A549 treated with AZD2906 at 1 μM for 4 hours (cell line): ENCODE data around the gene IPO4. TPM values are rescaled to one million over a fixed set of nuclear protein-coding genes. Genes with fewer than 3 reads are reported as not detected.

Source experiments
- total RNA-seq: library from RNA; stranded (reverse); fragments of 200-300 nt; extraction: Qiagen RNA extraction; gene quantifications from 5 replicates; pipeline ENCODE4 v1.2.3, GENCODE V29; 2022

IPO4 gene
- total RNA-seq, 1 experiment from 2014 or later = 78.0 TPM

DNA sequence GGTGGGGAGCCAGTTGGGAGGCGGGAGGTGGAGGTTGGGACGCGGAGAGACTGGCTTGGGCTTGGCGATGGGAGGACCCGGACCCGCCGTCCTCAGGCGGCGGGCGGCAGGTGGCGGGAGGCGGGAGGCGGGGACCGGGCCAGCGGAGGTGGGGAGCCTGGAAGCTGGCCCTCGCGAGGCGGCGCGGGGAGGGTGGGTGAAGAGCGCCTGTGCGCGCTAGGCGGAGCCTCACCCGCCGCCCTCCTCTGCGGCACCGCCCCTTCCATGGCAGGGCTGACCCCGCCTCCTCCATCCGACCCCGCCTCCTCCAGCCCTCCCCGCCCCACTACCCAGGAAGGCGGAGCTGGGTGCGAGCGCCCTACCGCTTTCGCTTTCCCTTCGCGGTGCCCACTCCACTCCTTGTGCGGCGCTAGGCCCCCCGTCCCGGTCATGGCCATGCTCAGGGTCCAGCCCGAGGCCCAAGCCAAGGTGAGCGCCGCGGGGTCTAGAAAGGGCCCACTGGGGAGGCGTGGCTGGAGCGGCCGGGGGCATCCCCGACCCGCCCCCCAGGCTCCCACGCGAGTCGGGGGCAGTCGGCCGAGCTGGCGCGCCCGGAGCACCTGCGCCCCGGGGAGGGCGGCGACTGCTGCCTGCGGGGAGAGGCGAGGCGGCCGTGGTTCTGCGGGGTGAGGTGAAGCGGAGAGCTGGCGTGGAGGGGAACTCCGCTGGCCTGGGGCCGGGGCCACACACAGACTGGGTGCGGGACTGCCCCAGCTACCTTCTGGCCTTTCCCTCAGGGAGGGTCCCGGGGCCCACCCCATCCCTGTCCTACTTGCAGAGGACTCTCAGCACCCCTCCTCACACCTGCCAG lies 52.6 kb downstream of the IPO4 start, which contains the start of gene PSME1:
Gene PSME1, plus strand, starts transcription at position 361 of the 850 bp plus-strand sequence. Its CDS starts 69 bp downstream, at position 430.

DNA sequence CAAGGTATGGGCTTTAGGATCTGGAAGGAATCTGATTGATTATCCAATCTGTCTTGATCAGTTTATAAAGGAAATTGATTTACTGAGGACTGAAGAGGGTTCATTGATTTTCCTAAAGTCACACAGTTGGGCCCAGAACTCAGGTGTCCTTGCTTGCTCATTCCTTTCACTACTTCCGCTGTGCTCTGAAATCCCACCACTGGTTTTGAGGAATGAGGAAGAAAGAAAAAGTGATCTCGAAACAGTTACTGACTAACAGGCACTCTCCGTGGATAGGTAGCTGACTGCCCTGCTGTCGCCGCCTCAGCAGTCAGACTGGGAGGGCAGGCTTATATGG lies 58.3 kb downstream of the IPO4 start, which contains the start of gene FITM1:
Gene FITM1, plus strand, starts transcription at position 280 of the 337 bp plus-strand sequence. CDS start 905 bp downstream, outside the sequence.

Other genes starting within 250 kb of the IPO4 start
- gene DHRS4, start 235.0 kb downstream of the IPO4 start, total RNA-seq = 45.3 to 49.8 TPM (median 47.9 TPM) in 5 replicates
- gene DHRS4L2, start 199.9 kb downstream of the IPO4 start, total RNA-seq = 23.3 to 33.2 TPM (median 30.8 TPM) in 5 replicates
- 0.48 to 0.59 TPM (median 0.49 TPM) in 5 replicates for gene CARMIL3, start 136.8 kb downstream of the IPO4 start, total RNA-seq
- gene CPNE6, start 117.3 kb downstream of the IPO4 start, total RNA-seq = 0.05 to 0.12 TPM (median 0.06 TPM) in 4 of 5 replicates, not detected in the other
- 17.2 to 22.3 TPM (median 20.2 TPM) in 5 replicates for gene PCK2, start 94.5 kb downstream of the IPO4 start, total RNA-seq
- 20.3 to 26.4 TPM (median 20.7 TPM) in 5 replicates for gene DCAF11, start 74.0 kb downstream of the IPO4 start, total RNA-seq
- gene NRL, start 73.9 kb downstream of the IPO4 start, total RNA-seq = 0.74 to 1.1 TPM (median 0.98 TPM) in 5 replicates
- gene FITM1, start 58.2 kb downstream of the IPO4 start, total RNA-seq = 0.10 to 0.13 TPM in 2 of 5 replicates, not detected in the others
- gene PSME1, start 52.6 kb downstream of the IPO4 start, total RNA-seq = 158 to 182 TPM (median 161 TPM) in 5 replicates
- gene EMC9, start 47.2 kb downstream of the IPO4 start, total RNA-seq = 46.5 to 62.7 TPM (median 58.0 TPM) in 5 replicates
- gene PSME2, start 42.2 kb downstream of the IPO4 start, total RNA-seq = 150 to 197 TPM (median 159 TPM) in 5 replicates
- 20.3 to 33.7 TPM (median 32.3 TPM) in 5 replicates for gene RNF31, start 41.3 kb downstream of the IPO4 start, total RNA-seq
- 15.6 to 20.2 TPM (median 16.5 TPM) in 5 replicates for gene IRF9, start 27.6 kb downstream of the IPO4 start, total RNA-seq
- 2.7 to 5.3 TPM (median 3.3 TPM) in 5 replicates for gene REC8, start 16.7 kb downstream of the IPO4 start, total RNA-seq
- gene TM9SF1, start 6.6 kb upstream of the IPO4 start, total RNA-seq = 60.6 to 69.9 TPM (median 64.6 TPM) in 5 replicates
- not detected in 5 replicates for gene TSSK4, start 16.9 kb upstream of the IPO4 start, total RNA-seq
- 78.2 to 100.0 TPM (median 79.3 TPM) in 5 replicates for gene CHMP4A, start 24.7 kb upstream of the IPO4 start, total RNA-seq
- 28.9 to 33.7 TPM (median 31.1 TPM) in 5 replicates for gene MDP1, start 27.2 kb upstream of the IPO4 start, total RNA-seq
- gene NEDD8, start 43.6 kb upstream of the IPO4 start, total RNA-seq = 433 to 471 TPM (median 446 TPM) in 5 replicates
- gene GMPR2, start 44.1 kb upstream of the IPO4 start, total RNA-seq = 53.0 to 66.2 TPM (median 54.3 TPM) in 5 replicates
- 33.4 to 37.5 TPM (median 36.9 TPM) in 5 replicates for gene TINF2, start 53.8 kb upstream of the IPO4 start, total RNA-seq
- 0.93 to 1.8 TPM (median 1.1 TPM) in 5 replicates for gene TGM1, start 74.4 kb upstream of the IPO4 start, total RNA-seq
- 15.8 to 17.3 TPM (median 16.6 TPM) in 5 replicates for gene RABGGTA, start 82.8 kb upstream of the IPO4 start, total RNA-seq
- gene DHRS1, start 111.0 kb upstream of the IPO4 start, total RNA-seq = 9.9 to 12.1 TPM (median 12.0 TPM) in 5 replicates
- 13.4 to 16.4 TPM (median 14.4 TPM) in 5 replicates for gene NOP9, start 111.0 kb upstream of the IPO4 start, total RNA-seq
- gene CIDEB, start 119.2 kb upstream of the IPO4 start, total RNA-seq = 0.12 to 0.26 TPM (median 0.23 TPM) in 5 replicates
- gene LTB4R2, start 121.3 kb upstream of the IPO4 start, total RNA-seq = 2.4 to 5.1 TPM (median 4.0 TPM) in 5 replicates
- 3.1 to 6.1 TPM (median 5.2 TPM) in 5 replicates for gene LTB4R, start 122.7 kb upstream of the IPO4 start, total RNA-seq
- gene ADCY4, start 146.3 kb upstream of the IPO4 start, total RNA-seq = not detected in 5 replicates
- not detected in 5 replicates for gene RIPK3, start 151.2 kb upstream of the IPO4 start, total RNA-seq
- 0.05 to 0.31 TPM (median 0.07 TPM) in 5 replicates for gene NFATC4, start 179.4 kb upstream of the IPO4 start, total RNA-seq
- gene NYNRIN, start 210.2 kb upstream of the IPO4 start, total RNA-seq = 0.31 to 0.44 TPM (median 0.41 TPM) in 5 replicates
- 1.0 to 1.7 TPM (median 1.3 TPM) in 5 replicates for gene CBLN3, start 240.9 kb upstream of the IPO4 start, total RNA-seq
- 22.8 to 28.3 TPM (median 24.8 TPM) in 5 replicates for gene KHNYN, start 241.1 kb upstream of the IPO4 start, total RNA-seq